Gastroesophageal sphincter (tissue), 3 donors: ENCODE results near the gene FAM193B.

Experiments
- POLR2AphosphoS5 ChIP-seq: sonication (generic); formaldehyde crosslinking; IDR thresholded peaks from one replicate; pipeline ENCODE4 v1.6.1; 2017; ENCODE audit warnings: antibody characterized with exemption
- TF ChIP-seq, protein P1 (sequence below), 4 experiments: fragments of 200-600 bp in 2 of 4; fragments of 450-650 bp in 2 of 4; sonication (generic) in 1 of 4; IDR thresholded peaks; one replicate each; pipeline ENCODE4 v1.5.1; 2017 to 2019; ENCODE audit warnings: antibody characterized with exemption in 4 of 4, mild to moderate bottlenecking in 2 of 4, moderate library complexity in 2 of 4

DNA sequence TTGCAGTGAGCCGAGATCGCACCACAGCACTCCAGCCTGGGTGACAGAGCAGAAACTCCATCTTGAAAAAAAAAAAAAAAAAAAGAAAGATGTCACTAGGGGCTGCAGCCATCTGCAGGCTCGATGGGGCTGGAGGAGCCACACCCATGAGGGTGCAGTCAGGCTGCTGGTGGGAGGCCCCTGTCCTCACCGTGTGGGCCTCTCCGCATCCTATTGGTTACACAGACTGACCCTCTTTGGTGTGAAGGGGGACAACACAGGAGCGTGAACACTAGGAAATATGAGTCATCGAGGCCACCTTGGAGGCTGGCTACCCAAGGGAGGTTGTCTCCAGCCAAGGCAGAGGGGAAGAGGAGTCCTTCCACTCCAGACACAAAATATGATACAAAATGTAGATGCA lies 14.0 kb upstream of the FAM193B start:
- TF ChIP-seq, protein P1, sequence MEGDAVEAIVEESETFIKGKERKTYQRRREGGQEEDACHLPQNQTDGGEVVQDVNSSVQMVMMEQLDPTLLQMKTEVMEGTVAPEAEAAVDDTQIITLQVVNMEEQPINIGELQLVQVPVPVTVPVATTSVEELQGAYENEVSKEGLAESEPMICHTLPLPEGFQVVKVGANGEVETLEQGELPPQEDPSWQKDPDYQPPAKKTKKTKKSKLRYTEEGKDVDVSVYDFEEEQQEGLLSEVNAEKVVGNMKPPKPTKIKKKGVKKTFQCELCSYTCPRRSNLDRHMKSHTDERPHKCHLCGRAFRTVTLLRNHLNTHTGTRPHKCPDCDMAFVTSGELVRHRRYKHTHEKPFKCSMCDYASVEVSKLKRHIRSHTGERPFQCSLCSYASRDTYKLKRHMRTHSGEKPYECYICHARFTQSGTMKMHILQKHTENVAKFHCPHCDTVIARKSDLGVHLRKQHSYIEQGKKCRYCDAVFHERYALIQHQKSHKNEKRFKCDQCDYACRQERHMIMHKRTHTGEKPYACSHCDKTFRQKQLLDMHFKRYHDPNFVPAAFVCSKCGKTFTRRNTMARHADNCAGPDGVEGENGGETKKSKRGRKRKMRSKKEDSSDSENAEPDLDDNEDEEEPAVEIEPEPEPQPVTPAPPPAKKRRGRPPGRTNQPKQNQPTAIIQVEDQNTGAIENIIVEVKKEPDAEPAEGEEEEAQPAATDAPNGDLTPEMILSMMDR (IDR thresholded peaks at IDR 0.05): no peak
- TF ChIP-seq POLR2AphosphoS5: no peak
